GM15510 (cell line): ENCODE results near the gene PHF14.

ENCODE experiments used
- POLR2A ChIP-seq: IDR thresholded peaks from 3 replicates; pipeline ENCODE4 v1.6.1; 2011; ENCODE audit warnings: borderline replicate concordance; ENCODE audit not compliant: insufficient read length; ENCODE audit errors: extremely low read depth

PHF14 gene

DNA sequence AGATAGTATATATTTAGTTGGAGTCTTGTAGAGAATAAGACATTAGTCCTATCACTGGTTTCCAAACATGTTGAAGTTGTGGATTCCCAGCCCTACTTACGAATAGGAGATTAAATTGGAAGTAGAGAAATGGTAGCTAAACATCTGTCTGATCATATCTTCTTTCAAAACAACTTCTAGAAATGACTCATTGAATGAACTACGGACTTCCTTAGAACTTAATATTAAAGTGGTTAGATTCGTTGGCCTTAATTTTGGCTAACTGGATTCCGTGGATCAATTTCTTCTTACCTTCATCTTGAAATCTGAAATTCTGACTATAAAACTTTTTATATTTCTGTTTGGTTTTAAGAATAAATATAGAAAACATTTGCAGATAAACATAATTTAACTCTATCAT, 3.4 kb downstream of the PHF14 start:
- TF ChIP-seq POLR2A = no peak

DNA sequence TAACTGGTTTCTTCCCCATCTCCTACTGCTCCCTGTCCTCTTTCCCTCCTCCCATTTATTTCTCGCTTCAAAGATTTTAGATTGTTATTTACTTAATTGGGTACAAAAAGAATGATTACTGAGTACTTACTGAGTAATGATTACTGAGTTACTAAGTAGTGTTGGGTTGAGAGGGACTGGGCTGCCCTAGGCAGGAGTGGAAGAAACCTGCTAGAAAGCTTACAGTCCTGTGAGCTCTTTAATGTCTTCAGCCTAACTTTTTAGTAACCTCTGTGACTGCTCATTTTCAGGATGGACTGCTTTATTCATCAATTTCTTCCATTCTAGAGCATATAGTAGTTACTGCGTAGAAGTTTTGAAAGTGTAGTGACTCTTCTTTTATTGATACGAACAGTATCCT, 7.6 kb downstream of the PHF14 start:
- TF ChIP-seq POLR2A = no peak

DNA sequence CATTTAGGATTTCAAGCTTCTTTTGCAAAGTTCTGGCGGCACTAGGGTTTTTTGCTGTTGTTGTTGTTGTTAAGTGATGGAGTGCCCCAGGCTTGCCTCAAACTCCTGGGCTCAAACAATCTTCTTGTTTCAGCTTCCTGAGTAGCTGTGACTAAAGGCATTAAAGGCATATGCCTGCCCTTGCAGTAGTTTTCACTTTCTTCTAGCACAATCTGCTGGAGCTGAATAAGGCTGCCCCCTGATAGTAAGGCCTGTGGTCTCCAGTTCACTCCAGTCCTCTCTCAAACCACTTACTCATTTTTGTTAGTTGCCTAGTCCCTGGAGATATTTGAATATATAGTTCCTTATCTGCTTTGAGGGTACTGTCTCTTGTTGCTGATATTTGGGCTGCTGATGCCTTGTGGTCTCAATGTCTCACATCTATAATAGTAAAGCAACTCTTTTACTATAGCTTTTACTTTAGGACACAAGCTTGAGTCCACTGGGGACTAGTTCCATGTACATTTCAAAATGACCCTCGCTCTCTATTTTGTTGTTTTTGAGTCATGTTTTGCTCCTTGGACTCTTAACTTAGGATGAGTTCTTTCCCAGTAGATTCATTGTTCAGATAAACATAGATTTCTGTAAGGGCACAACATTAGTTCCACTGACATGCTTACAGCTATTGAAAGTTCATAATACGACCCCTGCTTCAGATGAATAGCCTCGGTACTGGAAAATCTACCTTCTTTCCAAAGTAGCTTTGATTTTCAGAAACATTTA, 25.5 kb downstream of the PHF14 start:
- TF ChIP-seq POLR2A = no peak

DNA sequence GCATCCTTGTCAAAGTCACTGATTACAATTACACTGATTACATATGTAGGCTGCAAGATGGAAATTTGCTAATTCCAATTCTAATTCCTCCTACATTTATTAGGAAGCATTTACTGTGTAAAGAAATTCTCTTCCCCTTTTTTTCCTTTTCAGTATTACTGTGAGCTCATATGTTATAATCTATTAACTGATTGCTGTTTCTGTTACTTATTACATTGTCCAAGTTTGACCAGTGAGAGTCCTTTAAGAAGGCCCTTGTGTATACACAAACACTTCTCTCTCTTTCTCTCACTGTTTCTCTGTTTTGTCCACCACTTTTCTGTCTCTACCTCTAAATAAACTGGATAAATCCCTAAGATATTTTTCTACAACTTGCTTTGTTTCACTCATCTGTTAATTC, 31.5 kb downstream of the PHF14 start:
- TF ChIP-seq POLR2A = no peak

DNA sequence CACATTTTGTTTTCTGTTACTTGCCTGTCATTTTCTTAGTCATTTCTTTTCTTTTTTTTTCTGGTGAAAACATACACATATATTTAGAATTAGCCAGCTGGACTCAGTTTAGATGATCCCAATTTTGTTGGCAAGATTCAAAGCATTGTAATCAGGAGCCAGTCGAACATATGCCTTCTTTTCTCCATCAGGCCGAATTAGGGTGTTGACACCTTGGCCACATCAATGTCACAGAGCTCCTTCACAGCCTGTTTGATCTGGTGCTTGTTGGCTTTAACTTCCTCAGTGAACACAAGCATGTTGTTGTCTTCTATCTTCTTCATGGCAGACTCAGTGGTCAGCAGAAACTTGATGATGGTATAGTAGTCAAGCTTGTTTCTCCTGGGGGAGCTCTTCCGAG, 32.6 kb downstream of the PHF14 start:
- TF ChIP-seq POLR2A = no peak

DNA sequence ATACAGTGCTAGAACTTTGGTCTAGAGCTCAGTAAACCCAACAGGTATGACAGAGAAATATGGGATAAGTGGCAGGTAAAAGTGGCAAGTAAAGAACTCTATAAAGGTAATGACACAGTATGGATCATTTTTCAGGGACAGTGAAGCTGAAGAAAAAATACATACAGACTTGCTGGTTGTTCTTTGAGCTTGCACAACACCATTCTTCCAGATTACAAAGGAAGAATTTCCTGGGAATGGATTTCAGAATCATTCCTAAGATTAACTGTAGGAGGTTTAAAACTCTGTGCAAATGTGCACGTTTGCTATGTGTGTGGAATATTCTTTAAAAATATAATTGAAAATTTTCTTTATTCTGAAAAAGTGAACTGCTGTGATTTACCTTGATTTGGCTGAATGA, 36.0 kb downstream of the PHF14 start:
- no peak for TF ChIP-seq POLR2A

DNA sequence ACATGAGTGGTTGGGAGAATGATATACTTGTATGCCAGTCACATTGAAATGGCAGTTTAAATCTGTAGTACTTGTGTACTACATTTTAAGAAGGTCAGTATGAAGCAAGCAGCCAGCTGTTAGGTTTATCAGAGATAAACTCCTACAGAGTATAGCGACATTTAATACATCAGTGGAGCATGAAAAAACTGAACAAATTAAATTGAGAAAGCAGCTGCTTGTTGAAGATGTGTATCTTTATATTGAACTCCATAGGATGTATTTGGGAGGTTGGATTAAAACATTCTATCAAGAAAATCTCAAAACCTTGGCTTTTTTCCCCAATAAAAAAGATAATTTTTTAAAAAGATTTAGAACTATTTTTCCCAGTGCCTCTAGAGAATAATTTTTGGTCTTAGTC, 47.8 kb downstream of the PHF14 start:
- no peak for TF ChIP-seq POLR2A

DNA sequence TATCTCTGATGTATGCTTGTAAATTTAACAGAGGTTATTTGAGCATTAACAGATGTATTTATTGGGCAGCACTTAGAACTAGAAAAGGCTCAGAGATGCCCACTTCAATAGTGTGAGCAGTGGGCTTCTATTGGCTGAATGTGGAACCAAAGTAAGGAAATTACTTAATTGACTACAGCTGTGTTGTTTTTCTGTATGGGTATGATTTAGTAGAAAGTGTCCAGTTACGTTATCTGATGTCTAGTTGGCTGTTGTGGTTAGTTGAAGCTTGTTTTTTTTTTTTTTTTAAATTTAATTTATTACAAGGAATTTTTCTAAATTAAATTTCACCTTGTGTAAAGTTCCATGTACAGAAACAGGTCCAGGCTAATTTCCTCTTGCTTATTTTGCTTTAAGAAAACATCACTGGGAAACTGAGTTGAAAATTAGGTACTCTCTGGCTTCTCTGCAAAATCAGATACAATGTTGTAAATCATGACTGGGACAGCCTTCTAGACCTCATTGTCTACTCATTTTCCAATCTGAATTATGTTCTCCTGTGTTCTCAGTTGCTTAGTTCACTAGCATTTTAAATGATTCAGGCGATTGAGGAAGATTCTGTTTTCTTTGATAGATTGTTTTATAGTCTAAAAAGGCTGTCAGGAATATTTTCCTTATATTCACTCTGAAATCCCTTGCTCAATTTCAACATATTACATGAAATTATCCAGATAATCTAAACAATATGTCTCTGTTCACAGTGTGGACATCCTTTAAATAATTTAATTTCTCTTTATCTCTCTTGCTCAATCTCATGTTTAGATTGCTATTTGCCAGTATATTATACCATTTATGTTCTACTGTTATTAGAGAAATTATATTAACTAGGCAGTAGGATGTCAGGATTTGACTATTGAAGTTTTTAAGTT, 53.0 kb downstream of the PHF14 start:
- TF ChIP-seq POLR2A = no peak

DNA sequence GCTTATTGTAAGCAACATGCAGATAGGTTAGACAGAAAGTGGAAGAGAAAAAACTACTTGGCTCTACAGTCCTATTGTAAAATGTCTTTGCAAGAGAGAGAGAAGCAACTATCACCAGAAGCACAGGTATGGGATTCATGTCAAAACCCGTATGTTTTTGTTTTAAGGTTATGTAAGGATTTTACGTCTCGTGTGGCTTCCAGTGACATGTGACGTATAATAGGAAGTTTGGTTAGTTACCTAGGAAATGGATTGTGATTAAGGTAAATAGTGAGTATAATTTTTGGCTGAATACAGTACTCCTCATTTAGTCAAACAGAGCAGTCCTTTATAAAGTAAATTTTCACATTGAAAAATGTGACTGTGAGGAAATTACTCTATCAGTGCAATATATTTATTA, 62.0 kb downstream of the PHF14 start:
- TF ChIP-seq POLR2A = no peak

DNA sequence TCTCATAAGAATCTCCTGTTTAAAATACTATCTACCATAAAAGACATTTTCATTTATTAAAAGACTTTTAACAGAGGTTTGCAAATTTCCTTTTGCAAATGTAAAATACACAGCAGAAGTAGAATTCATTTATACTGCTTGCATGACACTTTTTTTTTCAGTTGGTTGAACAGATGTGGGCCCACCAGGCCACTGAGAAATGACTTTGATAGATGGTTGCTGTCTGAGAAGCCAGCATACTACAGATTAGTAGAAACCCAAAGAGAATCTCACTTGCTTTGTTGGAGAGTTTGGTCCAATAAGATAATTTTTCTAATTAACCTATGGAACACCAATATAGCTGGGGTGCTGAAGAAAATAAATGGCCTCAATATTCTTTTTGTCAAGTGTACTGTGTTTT, 66.3 kb downstream of the PHF14 start:
- no peak for TF ChIP-seq POLR2A

DNA sequence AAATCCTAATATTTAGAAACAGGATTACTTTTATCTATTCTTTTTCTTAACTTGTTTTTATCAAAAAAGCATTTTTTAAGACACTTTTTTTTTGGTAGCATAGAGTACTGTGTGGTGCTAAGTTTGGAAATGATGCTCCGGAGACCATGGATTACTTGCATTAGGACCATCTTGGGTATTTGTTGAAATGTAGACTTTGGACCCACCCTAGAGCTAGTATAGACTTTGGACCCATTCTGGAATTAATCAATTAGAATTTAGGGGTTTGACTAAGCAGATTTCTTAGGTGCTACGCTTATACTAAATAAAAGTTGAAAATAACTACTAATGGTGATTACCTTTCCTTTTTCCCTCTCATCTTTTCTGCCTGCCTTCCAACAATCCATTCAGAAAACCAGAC, 80.4 kb downstream of the PHF14 start:
- TF ChIP-seq POLR2A = no peak

DNA sequence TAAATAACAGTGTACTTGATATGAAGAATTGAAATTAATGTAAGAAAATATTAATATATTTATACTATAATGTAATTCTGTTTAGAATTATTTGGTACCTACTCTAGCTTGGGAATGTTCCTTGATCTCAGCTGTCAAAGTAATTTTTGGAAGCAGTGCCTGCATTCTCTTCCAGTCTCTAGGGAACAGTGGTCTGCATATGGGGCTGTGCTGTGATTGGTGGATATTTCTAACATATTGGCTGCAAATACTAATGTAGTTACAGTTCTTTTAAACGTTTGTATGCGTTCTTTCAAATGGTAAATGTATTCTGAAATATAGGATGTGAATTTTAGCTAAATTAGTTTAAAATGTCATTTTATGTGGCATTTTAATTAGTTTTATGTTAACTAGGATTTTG, 87.2 kb downstream of the PHF14 start:
- TF ChIP-seq POLR2A = no peak

DNA sequence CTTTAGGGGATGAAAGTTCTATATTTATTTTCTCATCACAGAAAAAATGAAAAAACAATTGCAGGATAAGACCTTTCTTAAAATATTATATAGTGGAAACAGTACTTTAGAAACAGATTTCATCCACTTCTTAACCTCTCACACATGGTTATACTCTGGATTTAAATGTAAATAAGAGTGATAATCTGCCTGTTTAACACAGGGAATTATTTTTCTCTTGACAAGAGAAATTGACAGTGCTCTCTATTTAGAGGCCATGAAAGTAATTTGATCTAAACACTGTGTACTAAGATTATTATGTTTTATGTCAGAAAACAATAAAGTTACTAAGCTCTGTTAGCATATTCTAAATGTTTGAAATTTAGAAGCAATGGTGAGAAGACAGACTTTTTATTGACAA, 88.4 kb downstream of the PHF14 start:
- no peak for TF ChIP-seq POLR2A

DNA sequence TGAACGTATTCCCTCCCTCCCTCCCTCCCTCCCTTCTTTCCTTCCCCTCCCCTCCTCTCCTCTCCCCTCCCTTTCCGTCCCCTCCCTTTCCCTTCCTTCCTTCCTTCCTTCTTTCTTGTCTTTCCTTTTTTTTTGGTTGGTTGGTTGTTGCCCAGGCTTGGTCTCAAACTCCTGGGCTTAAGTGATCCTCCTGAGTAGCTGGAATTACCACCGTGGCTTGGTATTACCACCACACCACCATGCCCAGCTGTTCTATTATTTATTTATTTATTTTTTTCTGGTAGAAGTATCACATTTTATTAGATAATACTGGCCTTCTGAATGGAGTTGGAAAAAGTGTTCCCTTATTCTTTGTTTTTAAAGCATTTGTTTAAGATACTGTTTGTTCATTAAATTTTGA, 95.9 kb downstream of the PHF14 start:
- TF ChIP-seq POLR2A = no peak

DNA sequence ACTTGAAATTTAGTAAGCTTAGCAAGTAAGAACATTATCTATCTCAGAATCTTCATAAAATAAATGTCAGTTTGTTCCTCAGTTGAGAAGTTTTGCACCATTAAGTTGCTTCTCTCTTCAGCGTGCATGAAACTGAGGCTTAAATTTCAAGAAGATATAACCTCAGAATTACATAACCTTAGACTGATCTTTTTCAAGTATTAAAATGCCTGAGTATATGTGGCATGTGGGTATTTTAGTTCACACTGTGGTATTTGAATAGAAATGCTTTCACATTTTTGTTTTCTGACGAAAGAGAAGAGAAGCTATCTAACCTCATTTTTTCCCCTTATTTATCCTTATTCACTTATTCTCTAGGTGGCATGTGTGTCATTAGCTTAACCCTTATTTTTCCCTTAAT, 104.1 kb downstream of the PHF14 start:
- TF ChIP-seq POLR2A = no peak
